ENCODE results near the gene ACTN4.
"Not testable (repeated sequence)": the region's sequence is repeated elsewhere in the genome, so short reads cannot be mapped to it uniquely, and the experiment has no call there.

Gene ACTN4

DNA sequence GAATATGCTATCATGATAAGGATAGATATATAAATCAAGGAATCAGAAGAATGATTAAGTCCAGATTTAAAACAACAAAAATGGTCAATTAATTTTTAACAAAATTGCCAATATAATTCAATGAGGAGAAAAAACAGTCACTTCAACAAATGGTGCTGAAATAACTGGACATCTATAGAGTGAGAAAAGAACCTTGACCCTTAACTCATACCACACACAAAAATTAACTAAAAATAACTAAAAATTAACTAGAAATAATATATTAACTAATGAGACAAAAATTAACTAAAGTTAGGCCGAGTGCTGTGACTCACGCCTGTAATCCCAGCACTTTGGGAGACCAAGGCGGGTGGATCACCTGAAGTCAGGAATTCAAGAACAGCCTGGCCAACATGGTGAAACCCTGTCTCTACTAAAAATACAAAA lies 116.4 kb downstream of the ACTN4 start:
- no peak for TF ChIP-seq POLR2AphosphoS5 (IDR thresholded peaks at IDR 0.05; ENCODE audit: low read depth, low read length)
- no peak for TF ChIP-seq TAF1 (IDR thresholded peaks at IDR 0.05; ENCODE audit: borderline replicate concordance, low read depth, low read length)
- TF ChIP-seq POLR2A (IDR thresholded peaks at IDR 0.05; ENCODE audit: low read depth, low read length), result no peak
- FAIRE-seq, result no peak
- no peak for DNase-seq (ENCODE audit: insufficient read length)

GRCh38 chr19:38765214-38765613 lies 117.8 kb downstream of the ACTN4 start:
- TF ChIP-seq POLR2AphosphoS5 (IDR thresholded peaks at IDR 0.05; ENCODE audit: low read depth, low read length) (no peak), POLR2A (IDR thresholded peaks at IDR 0.05; ENCODE audit: low read depth, low read length) (no peak), TAF1 (IDR thresholded peaks at IDR 0.05; ENCODE audit: borderline replicate concordance, low read depth, low read length) (no peak)
- FAIRE-seq, result no peak
- no peak for DNase-seq (ENCODE audit: insufficient read length)

GRCh38 chr19:38766276-38767047 lies 119.0 kb downstream of the ACTN4 start:
- no peak for DNase-seq (ENCODE audit: insufficient read length)
- no peak for FAIRE-seq
- no peak for TF ChIP-seq POLR2A (IDR thresholded peaks at IDR 0.05; ENCODE audit: low read depth, low read length)
- no peak for TF ChIP-seq TAF1 (IDR thresholded peaks at IDR 0.05; ENCODE audit: borderline replicate concordance, low read depth, low read length)
- no peak for TF ChIP-seq POLR2AphosphoS5 (IDR thresholded peaks at IDR 0.05; ENCODE audit: low read depth, low read length)

DNA sequence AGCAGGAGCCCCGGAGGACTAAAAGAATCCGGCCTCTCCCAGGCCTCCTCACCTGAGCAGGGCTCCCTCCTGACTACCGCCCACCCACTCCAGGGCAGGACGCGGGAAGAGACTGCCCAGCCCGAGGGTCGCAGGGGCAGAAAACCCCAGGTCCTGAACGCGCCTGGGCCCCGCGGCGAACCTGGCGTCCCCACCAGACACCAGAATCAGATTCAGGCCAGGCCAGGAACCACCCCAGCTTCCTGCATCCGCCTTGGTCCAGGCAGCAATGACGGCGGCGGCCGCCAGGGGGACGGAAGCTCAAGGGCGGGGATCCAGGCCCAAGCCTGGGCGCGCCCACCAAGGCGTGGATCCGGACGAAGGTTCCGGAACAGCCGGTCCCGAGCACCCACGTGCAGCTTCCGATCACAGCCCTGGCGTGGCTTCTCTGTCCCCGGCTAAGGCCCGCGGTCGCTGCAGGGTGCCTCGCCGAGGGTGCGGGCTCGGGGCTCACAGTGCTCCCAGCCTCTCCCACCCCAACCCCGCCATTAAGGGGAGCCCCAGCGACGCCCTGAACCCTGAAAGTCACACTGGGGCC lies 122.3 kb downstream of the ACTN4 start:
- peak; percentile 82 for DNase-seq (ENCODE audit: insufficient read length)
- FAIRE-seq, result no peak
- TF ChIP-seq POLR2A (IDR thresholded peaks at IDR 0.05; ENCODE audit: low read depth, low read length) (no peak), TAF1 (IDR thresholded peaks at IDR 0.05; ENCODE audit: borderline replicate concordance, low read depth, low read length) (no peak)

GRCh38 chr19:38770228-38770948 lies 122.9 kb downstream of the ACTN4 start:
- FAIRE-seq, result not testable (repeated sequence)

DNA sequence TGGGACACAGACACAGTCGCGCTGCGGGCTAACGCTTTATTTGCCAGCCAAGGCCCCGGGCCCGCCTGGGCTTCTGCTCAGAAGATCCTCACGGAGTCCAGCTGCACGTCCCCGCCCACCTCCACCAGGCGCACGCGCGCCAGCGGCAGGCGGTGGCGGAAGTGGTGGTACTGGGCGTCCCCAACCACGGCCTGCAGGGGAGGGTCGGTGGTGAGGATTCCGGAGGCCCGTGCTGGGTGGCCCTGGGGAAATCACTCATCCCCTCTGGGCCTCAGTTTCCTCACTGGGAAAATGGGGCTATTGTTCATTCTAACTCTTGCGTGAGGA lies 123.5 kb downstream of the ACTN4 start:
- not testable (repeated sequence) for DNase-seq (ENCODE audit: insufficient read length)
- peak; percentile 98 for FAIRE-seq

More at GRCh38 chr19:38770228-38770948, 122.9 kb downstream of the ACTN4 start:
- DNase-seq (ENCODE audit: insufficient read length), result not testable (repeated sequence)

GRCh38 chr19:38771569-38771968 lies 124.1 kb downstream of the ACTN4 start:
- FAIRE-seq; DNase-seq (ENCODE audit: insufficient read length): not testable (repeated sequence)

GRCh38 chr19:38773469-38774177 lies 126.2 kb downstream of the ACTN4 start, which contains the start of gene LGALS7:
LGALS7 (minus strand) TSS chr19:38773517; CDS start chr19:38773492, 25 bp downstream.
- no peak for TF ChIP-seq POLR2AphosphoS5 (IDR thresholded peaks at IDR 0.05; ENCODE audit: low read depth, low read length)
- FAIRE-seq (no peak), DNase-seq (ENCODE audit: insufficient read length) (no peak)

DNA sequence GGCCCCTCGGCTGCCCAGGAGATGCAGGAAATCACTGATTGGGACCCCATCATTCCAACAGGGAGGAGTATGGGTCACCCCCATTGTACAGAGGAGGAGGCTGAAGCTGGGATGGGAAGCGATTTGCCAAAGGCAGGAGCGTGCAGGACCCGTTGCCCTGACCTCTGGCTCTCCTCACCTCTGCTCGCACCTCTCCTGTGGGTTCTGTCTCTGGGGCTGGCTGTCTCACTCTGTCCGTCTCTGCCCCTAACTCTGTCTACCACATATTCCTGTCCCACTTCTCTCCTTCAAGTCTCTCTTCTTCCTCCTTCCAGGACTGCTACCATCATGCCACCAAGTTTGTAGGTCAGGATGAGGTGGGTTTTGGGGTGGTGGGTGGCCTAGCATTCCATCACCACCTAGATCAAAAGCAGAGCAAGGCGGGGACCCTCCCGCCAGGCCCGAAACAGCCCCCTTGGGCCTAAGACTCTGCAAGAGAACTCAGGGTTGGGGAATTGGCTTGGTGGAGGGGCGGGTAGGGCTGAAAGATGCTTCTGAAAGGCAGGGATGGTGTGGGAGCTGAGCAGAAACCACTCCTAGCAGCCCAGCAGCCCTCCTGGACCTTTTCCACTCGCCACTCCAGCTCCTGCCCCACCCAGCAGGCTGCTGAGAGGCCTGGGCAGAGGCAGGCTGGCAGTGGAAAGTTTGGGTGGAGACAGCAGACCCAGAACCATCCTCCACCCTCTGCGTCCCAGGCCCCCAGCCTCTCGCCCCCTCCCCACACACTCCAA lies 126.9 kb downstream of the ACTN4 start:
- DNase-seq (ENCODE audit: insufficient read length) (no peak), FAIRE-seq (no peak)
- TF ChIP-seq POLR2A (IDR thresholded peaks at IDR 0.05; ENCODE audit: low read depth, low read length) (no peak), TAF1 (IDR thresholded peaks at IDR 0.05; ENCODE audit: borderline replicate concordance, low read depth, low read length) (no peak), POLR2AphosphoS5 (IDR thresholded peaks at IDR 0.05; ENCODE audit: low read depth, low read length) (no peak)

- TF ChIP-seq POLR2AphosphoS5 (IDR thresholded peaks at IDR 0.05; ENCODE audit: low read depth, low read length) (no peak), TAF1 (IDR thresholded peaks at IDR 0.05; ENCODE audit: borderline replicate concordance, low read depth, low read length) (no peak)
- no peak for FAIRE-seq
- no peak for DNase-seq (ENCODE audit: insufficient read length)
Measured at GRCh38 chr19:38778733-38779132, 131.3 kb downstream of the ACTN4 start.

GRCh38 chr19:38780443-38780842 lies 133.0 kb downstream of the ACTN4 start:
- FAIRE-seq (no peak), DNase-seq (ENCODE audit: insufficient read length) (no peak)
- TF ChIP-seq TAF1 (IDR thresholded peaks at IDR 0.05; ENCODE audit: borderline replicate concordance, low read depth, low read length), result no peak
- TF ChIP-seq POLR2A (IDR thresholded peaks at IDR 0.05; ENCODE audit: low read depth, low read length), result no peak
- TF ChIP-seq POLR2AphosphoS5 (IDR thresholded peaks at IDR 0.05; ENCODE audit: low read depth, low read length), result no peak

All from GM12892 (cell line).